Fibroblast of peridontal ligament (primary cell): ENCODE data around the gene CIDEA.

Source experiments
- DNase-seq: peaks from one replicate; pipeline ENCODE4 v3.0.0-alpha.2; 2010; ENCODE audit errors: extremely low read depth

Gene CIDEA

GRCh38 chr18:12274793-12275192 lies 20.6 kb downstream of the CIDEA start:
- no peak for DNase-seq

GRCh38 chr18:12276736-12277554 lies 22.8 kb downstream of the CIDEA start:
- no peak for DNase-seq

- DNase-seq = no peak
These were observed 24.1 kb downstream of the CIDEA start for GRCh38 chr18:12278215-12278671.

GRCh38 chr18:12278741-12279682 lies 24.9 kb downstream of the CIDEA start:
- DNase-seq = peak; percentile 96

- no peak for DNase-seq
These were observed 25.8 kb downstream of the CIDEA start for GRCh38 chr18:12279781-12280531.

GRCh38 chr18:12281861-12282260 lies 27.7 kb downstream of the CIDEA start:
- no peak for DNase-seq

- peak; percentile 80 for DNase-seq
These were observed 28.4 kb downstream of the CIDEA start for GRCh38 chr18:12282442-12283039.

- DNase-seq = peak; percentile 14
These were observed 29.1 kb downstream of the CIDEA start for GRCh38 chr18:12283256-12283655.

GRCh38 chr18:12283666-12284065 lies 29.5 kb downstream of the CIDEA start:
- DNase-seq = no peak

GRCh38 chr18:12287131-12287681 lies 33.0 kb downstream of the CIDEA start:
- no peak for DNase-seq

GRCh38 chr18:12287684-12288402 lies 33.7 kb downstream of the CIDEA start:
- peak; percentile 84 for DNase-seq

GRCh38 chr18:12288403-12288755 lies 34.2 kb downstream of the CIDEA start:
- no peak for DNase-seq

- no peak for DNase-seq
These were observed 35.9 kb downstream of the CIDEA start for GRCh38 chr18:12290086-12290485.

GRCh38 chr18:12291161-12291560 lies 37.0 kb downstream of the CIDEA start:
- no peak for DNase-seq

GRCh38 chr18:12291690-12292089 lies 37.5 kb downstream of the CIDEA start:
- no peak for DNase-seq

GRCh38 chr18:12293831-12294230 lies 39.7 kb downstream of the CIDEA start:
- DNase-seq = no peak

GRCh38 chr18:12295389-12296086 lies 41.4 kb downstream of the CIDEA start:
- no peak for DNase-seq

GRCh38 chr18:12296087-12296403 lies 41.9 kb downstream of the CIDEA start:
- DNase-seq = no peak

GRCh38 chr18:12296457-12296856 lies 42.3 kb downstream of the CIDEA start:
- DNase-seq = no peak

- DNase-seq = no peak
These were observed 45.7 kb downstream of the CIDEA start for GRCh38 chr18:12299862-12300261.
